H9 (cell line): ENCODE measurements around the gene DUS4L. TPM values are rescaled to one million over a fixed set of nuclear protein-coding genes. Genes with fewer than 3 reads are reported as not detected.

Experiments used
- DNase-seq: peaks from one replicate; pipeline ENCODE4 v3.0.0-alpha.2; 2017
- H2AFZ ChIP-seq: one replicate; pipeline ENCODE4 v1.6.1; 2013; ENCODE audit warnings: mild to moderate bottlenecking, low read length, control low read depth, moderate library complexity
- H2AK5ac ChIP-seq: 2 replicates; pipeline ENCODE4 v1.6.1; 2013; ENCODE audit warnings: low read length, control low read depth, mixed read lengths; ENCODE audit not compliant: insufficient read length
- H2BK120ac ChIP-seq: one replicate; pipeline ENCODE4 v1.6.1; 2013; ENCODE audit warnings: low read depth, mild to moderate bottlenecking, low read length, control low read depth, inconsistent platforms; ENCODE audit not compliant: poor library complexity, severe bottlenecking
- H2BK12ac ChIP-seq: 2 replicates; pipeline ENCODE4 v1.6.1; 2013; ENCODE audit warnings: low read length, control low read depth, mixed read lengths, low read depth; ENCODE audit not compliant: insufficient read length
- H2BK15ac ChIP-seq: 2 replicates; pipeline ENCODE4 v1.6.1; 2013; ENCODE audit warnings: low read depth, low read length, control low read depth
- H2BK20ac ChIP-seq: one replicate; pipeline ENCODE4 v1.6.1; 2013; ENCODE audit warnings: low read depth, mild to moderate bottlenecking, low read length, control low read depth, inconsistent platforms; ENCODE audit not compliant: poor library complexity, severe bottlenecking
- H2BK5ac ChIP-seq: 2 replicates; pipeline ENCODE4 v1.6.1; 2013; ENCODE audit warnings: low read length, control low read depth, mixed read lengths; ENCODE audit not compliant: insufficient read length
- H3K14ac ChIP-seq: 2 replicates; pipeline ENCODE4 v1.6.1; 2013; ENCODE audit warnings: low read length, control low read depth; ENCODE audit not compliant: insufficient read depth
- H3K18ac ChIP-seq: 2 replicates; pipeline ENCODE4 v1.6.1; 2013; ENCODE audit warnings: low read depth, mild to moderate bottlenecking, mixed read lengths, low read length, control low read depth; ENCODE audit not compliant: insufficient read length
- H3K23ac ChIP-seq: 2 replicates; pipeline ENCODE4 v1.6.1; 2013; ENCODE audit warnings: low read length, control low read depth, mixed read lengths, low read depth; ENCODE audit not compliant: insufficient read length
- H3K23me2 ChIP-seq: 2 replicates; pipeline ENCODE4 v1.6.1; 2013; ENCODE audit warnings: low read depth, mild to moderate bottlenecking, mixed read lengths, low read length, control low read depth; ENCODE audit not compliant: insufficient read length, poor library complexity, severe bottlenecking
- H3K27ac ChIP-seq: 2 replicates; pipeline ENCODE4 v1.5.1; 2013; ENCODE audit warnings: low read length, control low read depth, mixed read lengths, low read depth; ENCODE audit not compliant: insufficient read length
- H3K27me3 ChIP-seq: 2 replicates; pipeline ENCODE4 v1.6.1; 2013; ENCODE audit warnings: low read length, control low read depth, inconsistent platforms; ENCODE audit not compliant: insufficient read depth
- H3K4ac ChIP-seq: 2 replicates; pipeline ENCODE4 v1.6.1; 2013; ENCODE audit warnings: low read depth, mild to moderate bottlenecking, control low read depth, inconsistent platforms, low read length, moderate library complexity
- H3K4me1 ChIP-seq: 2 replicates; pipeline ENCODE4 v1.6.1; 2013; ENCODE audit warnings: low read length, control low read depth, inconsistent platforms; ENCODE audit not compliant: insufficient read depth
- H3K4me2 ChIP-seq: 2 replicates; pipeline ENCODE4 v1.6.1; 2013; ENCODE audit warnings: low read length, control low read depth, mixed read lengths; ENCODE audit not compliant: insufficient read length, insufficient read depth
- H3K56ac ChIP-seq: 2 replicates; pipeline ENCODE4 v1.6.1; 2013; ENCODE audit warnings: low read depth, mild to moderate bottlenecking, mixed read lengths, low read length, control low read depth; ENCODE audit not compliant: insufficient read length
- H3K79me1 ChIP-seq: 2 replicates; pipeline ENCODE4 v1.6.1; 2013; ENCODE audit warnings: low read depth, mild to moderate bottlenecking, moderate library complexity, low read length, control low read depth, inconsistent platforms; ENCODE audit not compliant: insufficient read depth, poor library complexity, severe bottlenecking
- H3K79me2 ChIP-seq: 2 replicates; pipeline ENCODE4 v1.6.1; 2013; ENCODE audit warnings: low read length, control low read depth, inconsistent platforms; ENCODE audit not compliant: insufficient read depth
- H3K9ac ChIP-seq: 2 replicates; pipeline ENCODE4 v1.6.1; 2013; ENCODE audit warnings: low read length, control low read depth, mixed read lengths; ENCODE audit not compliant: insufficient read length; ENCODE audit errors: extremely low read depth
- H3K9me3 ChIP-seq: one replicate; pipeline ENCODE4 v1.6.1; 2013; ENCODE audit warnings: low read depth, low read length, inconsistent platforms; ENCODE audit not compliant: control insufficient read depth
- H3T11ph ChIP-seq: one replicate; pipeline ENCODE4 v1.6.1; 2013; ENCODE audit warnings: mild to moderate bottlenecking, low read length, control low read depth, inconsistent platforms
- H4K20me1 ChIP-seq: one replicate; pipeline ENCODE4 v1.6.1; 2013; ENCODE audit not compliant: control insufficient read depth, insufficient read length, insufficient read depth
- H4K5ac ChIP-seq: 2 replicates; pipeline ENCODE4 v1.6.1; 2013; ENCODE audit warnings: low read depth, mild to moderate bottlenecking, mixed read lengths, low read length, control low read depth; ENCODE audit not compliant: insufficient read length
- H4K8ac ChIP-seq: replicated peaks from 2 replicates; pipeline ENCODE4 v1.6.1; 2013; ENCODE audit warnings: low read length, control low read depth, mixed read lengths, low read depth; ENCODE audit not compliant: insufficient read length
- H4K91ac ChIP-seq: 2 replicates; pipeline ENCODE4 v1.6.1; 2013; ENCODE audit warnings: low read depth, mild to moderate bottlenecking, moderate library complexity, mixed read lengths, low read length, control low read depth; ENCODE audit not compliant: insufficient read length
- H3K27ac Mint-ChIP-seq, 3 experiments: 2 replicates in 2 of 3; 3 replicates in 1 of 3; pipeline ENCODE4 v1.8.0; 2020 to 2021; ENCODE audit warnings: mixed read lengths in 3 of 3, mild to moderate bottlenecking in 1 of 3, moderate library complexity in 1 of 3
- H3K27me3 Mint-ChIP-seq: 2 replicates; pipeline ENCODE4 v1.8.0; 2021; ENCODE audit warnings: low read depth, mild to moderate bottlenecking, moderate library complexity, mixed read lengths
- H3K36me3 Mint-ChIP-seq, 3 experiments: 2 replicates in 2 of 3; 3 replicates in 1 of 3; pipeline ENCODE4 v1.8.0; 2020 to 2021; ENCODE audit warnings: low read depth in 3 of 3, mixed read lengths in 3 of 3; ENCODE audit not compliant: insufficient read depth in 1 of 3
- H3K4me1 Mint-ChIP-seq, 2 experiments: 2 replicates each; pipeline ENCODE4 v1.8.0; 2020; ENCODE audit warnings: mixed read lengths in 2 of 2
- H3K4me3 Mint-ChIP-seq, 2 experiments: 2 replicates in 1 of 2; 3 replicates in 1 of 2; pipeline ENCODE4 v1.8.0; 2020 to 2021; ENCODE audit warnings: mild to moderate bottlenecking in 2 of 2, mixed read lengths in 2 of 2, moderate library complexity in 1 of 2
- H3K9me3 Mint-ChIP-seq, 2 experiments: 2 replicates in 1 of 2; 3 replicates in 1 of 2; pipeline ENCODE4 v1.8.0; 2020; ENCODE audit warnings: mild to moderate bottlenecking in 2 of 2, mixed read lengths in 2 of 2, moderate library complexity in 1 of 2
- CTCF ChIP-seq: fragments of 200-600 bp; sonication (generic); conservative IDR thresholded peaks from 3 replicates; pipeline ENCODE4 v1.8.0; 2021; ENCODE audit warnings: antibody characterized with exemption, mild to moderate bottlenecking
- WGBS: extraction: QIAGEN DNeasy Blood & Tissue Kit; methylation state at CpG from one replicate; pipeline ENCODE4 v1.1.7; 2013; ENCODE audit warnings: missing lambda C conversion rate, low lambda C conversion rate, mixed read lengths; ENCODE audit not compliant: insufficient read length; ENCODE audit errors: extremely low coverage; 5-methylcytosine and 5-hydroxymethylcytosine counted together
- total RNA-seq: library from RNA; stranded (reverse); gene quantifications from 2 replicates; pipeline ENCODE4 v1.2.1, GENCODE V29; 2021

DUS4L gene
- total RNA-seq, 1 experiment from 2014 or later: 10.8 TPM

DNA sequence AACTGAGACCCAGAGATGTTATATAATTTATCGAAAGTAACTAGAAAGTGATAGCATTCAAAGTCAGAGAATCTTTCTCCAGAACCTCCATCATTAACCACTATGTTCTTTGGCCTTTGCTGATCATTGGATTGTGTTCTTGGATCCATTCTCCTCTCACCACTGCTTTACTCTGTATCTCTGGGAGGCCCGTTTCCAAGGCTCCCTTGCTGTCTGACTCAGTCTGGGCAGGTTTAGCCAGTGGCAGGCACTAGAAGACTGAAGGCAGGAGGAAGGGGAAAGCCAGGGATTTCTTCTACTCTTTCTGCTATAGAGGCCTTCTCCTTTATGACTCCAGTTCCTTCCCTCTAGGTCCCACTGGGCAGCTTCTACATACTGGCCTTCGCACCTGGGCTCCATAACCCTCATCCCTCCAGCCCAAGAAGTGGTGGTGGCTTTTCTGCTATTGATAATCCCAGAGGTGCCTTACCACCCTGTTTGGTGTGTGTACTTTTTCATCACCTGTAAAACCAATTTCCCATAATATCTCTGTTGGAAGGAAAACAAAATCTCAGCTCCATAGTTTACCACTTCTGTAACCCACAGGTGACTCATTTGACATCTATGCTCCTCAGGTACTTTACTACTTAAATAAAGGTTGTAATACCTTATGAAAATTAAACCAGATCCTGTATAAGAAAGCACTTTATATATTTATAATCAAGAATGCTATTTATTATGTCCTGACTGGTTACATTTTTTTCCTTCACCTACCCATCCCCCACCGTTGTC, 52.3 kb downstream of the DUS4L start:
- H3T11ph ChIP-seq: no peak overlapping the region
- no peak overlapping the region for H3K4me2 ChIP-seq
- H2AFZ ChIP-seq: no peak overlapping the region
- no peaks in the 10 kb centered on the region for H3K79me1 ChIP-seq
- TF ChIP-seq CTCF: no peak
- no peak overlapping the region for H2BK5ac ChIP-seq
- H4K20me1 ChIP-seq: no peaks in the 10 kb centered on the region
- Mint-ChIP-seq H3K36me3 (peaks cover 0 to 5% (median 4%) of the 10 kb centered on the region in 3 experiments; a peak in 2 of 7 replicates), H3K27ac (peak overlapping the region in 2 of 3 experiments; percentile 21 to 75; a peak in 3 of 7 replicates), H3K9me3 (no peaks in the 10 kb centered on the region), H3K4me3 (no peak overlapping the region), H3K4me1 (no peaks in the 10 kb centered on the region), H3K27me3 (no peaks in the 10 kb centered on the region)
- H3K4ac ChIP-seq: no peak overlapping the region
- H3K4me1 ChIP-seq: no peaks in the 10 kb centered on the region
- H4K91ac ChIP-seq: no peak overlapping the region
- H3K27ac ChIP-seq: no peak overlapping the region
- H3K9ac ChIP-seq: no peak overlapping the region
- H3K79me2 ChIP-seq: no peaks in the 10 kb centered on the region
- no peak overlapping the region for H2BK12ac ChIP-seq
- H3K14ac ChIP-seq: no peak overlapping the region
- H3K18ac ChIP-seq: no peak overlapping the region
- H2BK120ac ChIP-seq: no peak overlapping the region
- no peaks in the 10 kb centered on the region for H3K9me3 ChIP-seq
- no peak overlapping the region for H2BK20ac ChIP-seq
- H3K23ac ChIP-seq: no peak overlapping the region
- DNase-seq: no peak
- no peak overlapping the region for H2AK5ac ChIP-seq
- no peak overlapping the region for H3K56ac ChIP-seq
- H3K27me3 ChIP-seq: no peaks in the 10 kb centered on the region
- H3K23me2 ChIP-seq: no peaks in the 10 kb centered on the region
- WGBS: no CpG with 5 or more reads among the region's 4 CpGs
- no peak overlapping the region for H2BK15ac ChIP-seq
- H4K5ac ChIP-seq: no peak overlapping the region
- no peak overlapping the region for H4K8ac ChIP-seq
